Prostate gland (tissue), 2 donors: ENCODE data around the gene C1orf198.
"Not testable (repeated sequence)": the region's sequence is repeated elsewhere in the genome, so short reads cannot be mapped to it uniquely, and the experiment has no call there.

Experiments used
- POLR2A ChIP-seq: fragments of 450-650 bp; IDR thresholded peaks from one replicate; pipeline ENCODE4 v1.6.1; 2016; ENCODE audit warnings: antibody characterized with exemption, mild to moderate bottlenecking
- POLR2AphosphoS5 ChIP-seq: sonication (generic); formaldehyde crosslinking; IDR thresholded peaks from one replicate; pipeline ENCODE4 v1.6.1; 2017; ENCODE audit warnings: antibody characterized with exemption
- TF ChIP-seq, protein P1 (sequence below), 4 experiments: fragments of 200-600 bp in 2 of 4; fragments of 450-650 bp in 2 of 4; sonication (generic) in 2 of 4; IDR thresholded peaks; 1 replicate in 3 of 4; 2 replicates in 1 of 4; pipeline ENCODE4 v1.5.1; 2016 to 2019; ENCODE audit warnings: antibody characterized with exemption in 4 of 4, mild to moderate bottlenecking in 2 of 4, moderate library complexity in 2 of 4

DNA sequence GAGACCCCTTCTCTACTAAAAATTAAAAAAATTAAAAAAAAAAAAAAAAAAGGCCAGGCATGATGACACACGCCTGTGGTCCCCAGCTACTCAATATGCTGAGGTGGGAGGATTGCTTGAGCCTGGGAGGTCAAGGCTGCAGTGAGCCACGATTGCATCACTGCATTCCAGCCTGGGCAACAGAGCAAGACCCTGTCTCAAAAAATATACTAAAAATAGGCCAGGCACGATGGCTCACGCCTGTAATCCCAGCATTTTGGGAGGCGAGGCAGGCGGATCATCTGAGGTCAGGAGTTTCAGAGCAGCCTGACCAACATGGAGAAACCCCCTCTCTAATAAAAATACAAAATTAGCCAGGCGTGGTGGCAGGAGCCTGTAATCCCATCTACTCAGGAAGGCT, 23.1 kb downstream of the C1orf198 start:
- TF ChIP-seq, protein P1, sequence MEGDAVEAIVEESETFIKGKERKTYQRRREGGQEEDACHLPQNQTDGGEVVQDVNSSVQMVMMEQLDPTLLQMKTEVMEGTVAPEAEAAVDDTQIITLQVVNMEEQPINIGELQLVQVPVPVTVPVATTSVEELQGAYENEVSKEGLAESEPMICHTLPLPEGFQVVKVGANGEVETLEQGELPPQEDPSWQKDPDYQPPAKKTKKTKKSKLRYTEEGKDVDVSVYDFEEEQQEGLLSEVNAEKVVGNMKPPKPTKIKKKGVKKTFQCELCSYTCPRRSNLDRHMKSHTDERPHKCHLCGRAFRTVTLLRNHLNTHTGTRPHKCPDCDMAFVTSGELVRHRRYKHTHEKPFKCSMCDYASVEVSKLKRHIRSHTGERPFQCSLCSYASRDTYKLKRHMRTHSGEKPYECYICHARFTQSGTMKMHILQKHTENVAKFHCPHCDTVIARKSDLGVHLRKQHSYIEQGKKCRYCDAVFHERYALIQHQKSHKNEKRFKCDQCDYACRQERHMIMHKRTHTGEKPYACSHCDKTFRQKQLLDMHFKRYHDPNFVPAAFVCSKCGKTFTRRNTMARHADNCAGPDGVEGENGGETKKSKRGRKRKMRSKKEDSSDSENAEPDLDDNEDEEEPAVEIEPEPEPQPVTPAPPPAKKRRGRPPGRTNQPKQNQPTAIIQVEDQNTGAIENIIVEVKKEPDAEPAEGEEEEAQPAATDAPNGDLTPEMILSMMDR (IDR thresholded peaks at IDR 0.05), result not testable (repeated sequence)
- not testable (repeated sequence) for TF ChIP-seq POLR2A, POLR2AphosphoS5
